ENCODE results near the gene ROBO2. TPM values are rescaled to one million over a fixed set of nuclear protein-coding genes. Genes with fewer than 3 reads are reported as not detected.

Gene ROBO2
- polyA plus RNA-seq, 2 of the 4 experiments (the other 2 are of a cell fraction): 0.04 TPM; not detected in 1

DNA sequence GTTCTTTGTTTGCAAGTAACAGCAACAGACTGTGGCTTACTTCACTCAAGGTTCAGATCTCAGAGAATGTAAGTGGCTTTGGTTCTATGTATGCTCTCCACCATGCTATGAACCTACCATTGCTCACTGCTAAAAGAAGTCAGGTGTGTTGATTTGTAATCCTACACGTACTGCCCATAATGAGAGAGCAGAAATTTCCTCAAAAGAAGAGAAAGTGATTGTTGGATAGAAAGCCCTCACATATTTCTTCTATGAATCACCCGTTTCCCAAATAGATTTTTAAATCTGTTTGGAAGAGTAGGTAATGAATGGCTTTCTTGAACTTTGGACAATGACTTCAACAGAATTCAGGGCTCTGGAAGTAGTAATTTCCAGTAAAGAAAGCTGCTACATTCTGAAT is 565.4 kb downstream of the ROBO2 start:
- no peak overlapping the region for H3K27ac ChIP-seq
- H3K4me1 ChIP-seq: no peaks in the 10 kb centered on the region
- no peak for ATAC-seq
- DNase-seq (ENCODE audit: low read depth in 1 of 2, low spot score in 1 of 2): no peak
- no peak overlapping the region for H3K4me3 ChIP-seq
- TF ChIP-seq POLR2A (IDR thresholded peaks at IDR 0.05; ENCODE audit: low read length) (no peak), POLR2AphosphoS2 (conservative IDR thresholded peaks at IDR 0.05; ENCODE audit: low read length) (no peak), CHD4 (IDR thresholded peaks at IDR 0.05; ENCODE audit: borderline replicate concordance) (no peak), SREBF2 (IDR thresholded peaks at IDR 0.05) (no peak), NFE2L2 (conservative IDR thresholded peaks at IDR 0.05; ENCODE audit: low read length) (no peak), FOXS1 (CRISPR knock-in tag; IDR thresholded peaks at IDR 0.05) (no peak)
- TF ChIP-seq, protein P1, sequence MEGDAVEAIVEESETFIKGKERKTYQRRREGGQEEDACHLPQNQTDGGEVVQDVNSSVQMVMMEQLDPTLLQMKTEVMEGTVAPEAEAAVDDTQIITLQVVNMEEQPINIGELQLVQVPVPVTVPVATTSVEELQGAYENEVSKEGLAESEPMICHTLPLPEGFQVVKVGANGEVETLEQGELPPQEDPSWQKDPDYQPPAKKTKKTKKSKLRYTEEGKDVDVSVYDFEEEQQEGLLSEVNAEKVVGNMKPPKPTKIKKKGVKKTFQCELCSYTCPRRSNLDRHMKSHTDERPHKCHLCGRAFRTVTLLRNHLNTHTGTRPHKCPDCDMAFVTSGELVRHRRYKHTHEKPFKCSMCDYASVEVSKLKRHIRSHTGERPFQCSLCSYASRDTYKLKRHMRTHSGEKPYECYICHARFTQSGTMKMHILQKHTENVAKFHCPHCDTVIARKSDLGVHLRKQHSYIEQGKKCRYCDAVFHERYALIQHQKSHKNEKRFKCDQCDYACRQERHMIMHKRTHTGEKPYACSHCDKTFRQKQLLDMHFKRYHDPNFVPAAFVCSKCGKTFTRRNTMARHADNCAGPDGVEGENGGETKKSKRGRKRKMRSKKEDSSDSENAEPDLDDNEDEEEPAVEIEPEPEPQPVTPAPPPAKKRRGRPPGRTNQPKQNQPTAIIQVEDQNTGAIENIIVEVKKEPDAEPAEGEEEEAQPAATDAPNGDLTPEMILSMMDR (IDR thresholded peaks at IDR 0.05): no peak
- CTCF ChIA-PET: no interaction called here
- FAIRE-seq: no peak
- H3K9me3 ChIP-seq: no peaks in the 10 kb centered on the region
- POLR2A ChIA-PET: no interaction called here
- 9% methylated on average over 2 of the region's 2 CpGs for WGBS (ENCODE audit: missing lambda C conversion rate)
- H3K4me2 ChIP-seq: no peak overlapping the region

DNA sequence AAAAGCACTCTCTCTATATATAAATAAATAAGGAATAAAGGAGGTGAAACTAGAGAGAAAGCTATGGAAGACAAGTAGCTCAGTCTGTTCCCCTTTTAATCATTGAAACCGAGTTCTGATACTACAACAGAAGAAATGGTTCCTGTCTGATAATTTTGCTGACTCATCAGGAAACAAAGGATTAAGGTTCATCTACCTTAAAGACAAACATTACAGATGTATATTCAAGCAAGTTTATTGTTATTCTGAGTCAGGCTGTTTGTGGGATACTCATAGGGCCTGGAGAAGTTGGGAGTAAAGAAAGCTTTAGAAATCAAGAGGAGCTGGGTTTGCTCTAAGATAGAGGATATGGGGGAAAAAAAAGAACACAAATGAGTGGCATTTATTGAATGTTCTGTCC is 566.0 kb downstream of the ROBO2 start:
- Histone ChIP-seq H3K4me1 (no peaks in the 10 kb centered on the region), H3K4me2 (no peak overlapping the region), H3K4me3 (no peak overlapping the region), H3K27ac (no peak overlapping the region), H3K9me3 (no peaks in the 10 kb centered on the region)
- WGBS (ENCODE audit: missing lambda C conversion rate): 6% methylated on average over 1 of the region's 1 CpG
- no peak for TF ChIP-seq HDAC2 (IDR thresholded peaks at IDR 0.05)
- TF ChIP-seq, protein P2, sequence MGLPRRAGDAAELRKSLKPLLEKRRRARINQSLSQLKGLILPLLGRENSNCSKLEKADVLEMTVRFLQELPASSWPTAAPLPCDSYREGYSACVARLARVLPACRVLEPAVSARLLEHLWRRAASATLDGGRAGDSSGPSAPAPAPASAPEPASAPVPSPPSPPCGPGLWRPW (IDR thresholded peaks at IDR 0.05): no peak
- no peak for TF ChIP-seq CEBPB (IDR thresholded peaks at IDR 0.05)
- TF ChIP-seq MAFK (IDR thresholded peaks at IDR 0.05; ENCODE audit: partially characterized antibody): peak; percentile 97
- ChIA-PET CTCF (no interaction called here), POLR2A (no interaction called here)
- no peak for DNase-seq (ENCODE audit: low read depth in 1 of 2, low spot score in 1 of 2)
- ATAC-seq: no peak
- no peak for FAIRE-seq

DNA sequence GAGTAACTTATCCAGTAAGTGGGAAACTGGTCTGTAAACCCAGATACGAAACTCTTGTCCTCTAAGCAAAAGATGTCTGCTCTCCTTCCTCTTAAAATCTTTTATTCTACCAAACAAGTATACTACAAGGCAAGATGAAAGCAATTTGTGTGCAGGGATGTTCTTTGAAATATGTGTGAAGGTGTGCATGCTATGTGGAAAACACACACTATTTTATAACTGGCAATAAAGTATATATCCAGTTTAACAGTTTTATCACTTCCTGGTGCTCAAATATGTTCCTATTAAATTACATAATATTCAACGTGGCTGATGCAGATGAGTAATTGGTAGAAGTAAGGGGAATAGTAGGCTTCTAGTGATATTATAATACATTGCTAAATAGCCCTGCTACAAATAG is 566.5 kb downstream of the ROBO2 start:
- 1% methylated on average over 2 of the region's 2 CpGs for WGBS (ENCODE audit: missing lambda C conversion rate)
- FAIRE-seq (no peak), DNase-seq (ENCODE audit: low read depth in 1 of 2, low spot score in 1 of 2) (no peak), ATAC-seq (no peak)
- Histone ChIP-seq H3K4me1 (no peaks in the 10 kb centered on the region), H3K27ac (no peak overlapping the region), H3K4me2 (no peak overlapping the region), H3K4me3 (no peak overlapping the region), H3K9me3 (no peaks in the 10 kb centered on the region)
- TF ChIP-seq CEBPB (IDR thresholded peaks at IDR 0.05) (no peak), JUNB (IDR thresholded peaks at IDR 0.05) (no peak), MAZ (IDR thresholded peaks at IDR 0.05; ENCODE audit: borderline replicate concordance, low read depth, low read length) (no peak), RARB (CRISPR knock-in tag; IDR thresholded peaks at IDR 0.05) (no peak), FOXS1 (CRISPR knock-in tag; IDR thresholded peaks at IDR 0.05) (no peak), SMC3 (IDR thresholded peaks at IDR 0.05) (no peak)
- TF ChIP-seq, protein P3, sequence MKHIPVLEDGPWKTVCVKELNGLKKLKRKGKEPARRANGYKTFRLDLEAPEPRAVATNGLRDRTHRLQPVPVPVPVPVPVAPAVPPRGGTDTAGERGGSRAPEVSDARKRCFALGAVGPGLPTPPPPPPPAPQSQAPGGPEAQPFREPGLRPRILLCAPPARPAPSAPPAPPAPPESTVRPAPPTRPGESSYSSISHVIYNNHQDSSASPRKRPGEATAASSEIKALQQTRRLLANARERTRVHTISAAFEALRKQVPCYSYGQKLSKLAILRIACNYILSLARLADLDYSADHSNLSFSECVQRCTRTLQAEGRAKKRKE (CRISPR knock-in tag; IDR thresholded peaks at IDR 0.05; ENCODE audit: low read depth): no peak
- TF ChIP-seq, protein P4, sequence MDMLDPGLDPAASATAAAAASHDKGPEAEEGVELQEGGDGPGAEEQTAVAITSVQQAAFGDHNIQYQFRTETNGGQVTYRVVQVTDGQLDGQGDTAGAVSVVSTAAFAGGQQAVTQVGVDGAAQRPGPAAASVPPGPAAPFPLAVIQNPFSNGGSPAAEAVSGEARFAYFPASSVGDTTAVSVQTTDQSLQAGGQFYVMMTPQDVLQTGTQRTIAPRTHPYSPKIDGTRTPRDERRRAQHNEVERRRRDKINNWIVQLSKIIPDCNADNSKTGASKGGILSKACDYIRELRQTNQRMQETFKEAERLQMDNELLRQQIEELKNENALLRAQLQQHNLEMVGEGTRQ (IDR thresholded peaks at IDR 0.05): no peak
- ChIA-PET CTCF (no interaction called here), POLR2A (no interaction called here)

DNA sequence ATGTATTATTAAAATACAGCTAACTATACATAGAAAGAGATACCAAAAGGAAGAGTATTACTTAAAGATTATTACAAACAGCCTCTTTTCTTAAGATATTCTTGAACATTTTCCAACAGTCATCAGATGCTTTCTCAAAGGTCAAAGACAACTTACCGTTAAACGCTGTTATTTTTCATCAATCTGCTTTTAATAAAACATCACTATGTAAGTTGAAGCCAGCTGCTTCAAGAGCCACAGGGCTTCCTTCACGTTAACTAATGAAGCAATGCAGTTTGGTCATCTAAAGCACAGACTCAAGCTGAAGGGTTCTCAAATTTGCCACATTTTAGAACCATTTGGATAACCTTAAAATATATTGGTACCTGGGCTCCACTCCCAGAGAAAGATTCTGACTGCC is 578.8 kb downstream of the ROBO2 start:
- no peak for TF ChIP-seq MYC (IDR thresholded peaks at IDR 0.05; ENCODE audit: borderline replicate concordance, low read length)
- TF ChIP-seq TFCP2L1 (CRISPR knock-in tag; IDR thresholded peaks at IDR 0.05): no peak
- TF ChIP-seq FOSL2 (IDR thresholded peaks at IDR 0.05): no peak
- TF ChIP-seq FOSL2 (CRISPR knock-in tag; IDR thresholded peaks at IDR 0.05): no peak
- TF ChIP-seq CBX2 (IDR thresholded peaks at IDR 0.05; ENCODE audit: borderline replicate concordance, low read depth): no peak
- no peak for ATAC-seq
- FAIRE-seq: no peak
- no peak overlapping the region for H3K27ac ChIP-seq
- H3K4me3 ChIP-seq: no peak overlapping the region
- CTCF ChIA-PET: no interaction called here
- POLR2A ChIA-PET: no interaction called here
- 1% methylated on average over 3 of the region's 3 CpGs for WGBS (ENCODE audit: missing lambda C conversion rate)
- no peak for DNase-seq (ENCODE audit: low read depth in 1 of 2, low spot score in 1 of 2)
- H3K4me1 ChIP-seq: no peaks in the 10 kb centered on the region
- no peaks in the 10 kb centered on the region for H3K9me3 ChIP-seq
- no peak overlapping the region for H3K4me2 ChIP-seq
